Esophagus squamous epithelium (tissue), 5 donors: ENCODE results near the gene BIRC6. TPM values are rescaled to one million over a fixed set of nuclear protein-coding genes. Genes with fewer than 3 reads are reported as not detected.

Source experiments
- DNase-seq: peaks from one replicate; lab custom pipeline; 2025; lab: John Stamatoyannopoulos, UW
- H3K27ac ChIP-seq, 4 donors: fragments of 200-600 bp; sonication (generic); one replicate each; pipeline ENCODE4 v1.5.1; 2016 to 2019; ENCODE audit warnings: mild to moderate bottlenecking in 1 of 4
- H3K27me3 ChIP-seq, 4 donors: fragments of 200-600 bp; sonication (generic); 1 replicate in 3 of 4; 2 replicates in 1 of 4; pipeline versions ENCODE4 v1.5.1 to v1.6.0; 2017 to 2021; ENCODE audit warnings: antibody characterized with exemption in 1 of 4
- H3K36me3 ChIP-seq, 3 donors: fragments of 200-600 bp; sonication (generic); one replicate each; pipeline ENCODE4 v1.5.1; 2016 to 2019
- H3K4me1 ChIP-seq, 3 donors: fragments of 200-600 bp; sonication (generic); one replicate each; pipeline ENCODE4 v1.5.1; 2017 to 2019
- H3K4me3 ChIP-seq, 4 donors: fragments of 200-600 bp; sonication (generic); 1 replicate in 3 of 4; 2 replicates in 1 of 4; pipeline ENCODE4 v1.5.1; 2016 to 2019; ENCODE audit warnings: mild to moderate bottlenecking in 2 of 4, moderate library complexity in 1 of 4
- H3K9me3 ChIP-seq, 3 donors: fragments of 200-600 bp; sonication (generic); one replicate each; pipeline ENCODE4 v1.5.1; 2016 to 2019
- CTCF ChIP-seq, 6 experiments: fragments of 450-650 bp in 4 of 6; fragments of 200-600 bp in 2 of 6; sonication (generic) in 2 of 6; IDR thresholded peaks; one replicate each; pipeline ENCODE4 v1.5.1; 2016 to 2019; ENCODE audit warnings: antibody characterized with exemption in 6 of 6, mild to moderate bottlenecking in 4 of 6, moderate library complexity in 4 of 6
- POLR2A ChIP-seq, 4 donors: fragments of 450-650 bp; IDR thresholded peaks; one replicate each; pipeline ENCODE4 v1.6.1; 2017; ENCODE audit warnings: antibody characterized with exemption in 4 of 4, mild to moderate bottlenecking in 4 of 4, moderate library complexity in 3 of 4
- WGBS, 2 donors: methylation state at CpG; one replicate each; pipeline ENCODE4 v1.1.5; 2018; 5-methylcytosine and 5-hydroxymethylcytosine counted together
- intact Hi-C: fragments of 100-400 bp; cut with DNase I; formaldehyde crosslinking; loops from one replicate; pipeline ENCODE4 v1.15.0; 2022
- total RNA-seq, 4 donors: library from RNA; depleted of rRNA; stranded (reverse); fragments of >200 nt; gene quantifications; one replicate each; pipeline ENCODE4 v1.1.0, GENCODE V29; 2016
- donor health status: DM: yes; HTN: yes; CAD: no.

Gene BIRC6
- total RNA-seq, 4 donors from 2014 or later: 56.7 to 120 (median 76.6) TPM

- 81 to 100% methylated on average over 1 of the region's 1 CpG for WGBS, 2 donors
- TF ChIP-seq POLR2A (IDR thresholded peaks at IDR 0.05) (no peak), CTCF (IDR thresholded peaks at IDR 0.05) (no peak)
- intact Hi-C loops: no loop called here
- Histone ChIP-seq H3K27ac (no peak overlapping the region), H3K4me1 (peaks cover 0 to 26% (median 0%) of the 10 kb centered on the region in 3 donors), H3K4me3 (no peak overlapping the region), H3K27me3 (no peaks in the 10 kb centered on the region), H3K9me3 (no peaks in the 10 kb centered on the region), H3K36me3 (peaks cover 0 to 28% (median 2%) of the 10 kb centered on the region in 3 donors)
- no peak for DNase-seq
These were observed 21.1 kb downstream of the BIRC6 start for GRCh38 chr2:32377928-32378327.

GRCh38 chr2:32379352-32379751, 22.5 kb downstream of the BIRC6 start:
- Histone ChIP-seq H3K27me3 (no peaks in the 10 kb centered on the region), H3K36me3 (peaks cover 0 to 42% (median 5%) of the 10 kb centered on the region in 3 donors), H3K4me1 (peaks cover 0 to 26% (median 0%) of the 10 kb centered on the region in 3 donors), H3K4me3 (no peak overlapping the region), H3K27ac (no peak overlapping the region), H3K9me3 (no peaks in the 10 kb centered on the region)
- intact Hi-C loops: no loop called here
- TF ChIP-seq POLR2A (IDR thresholded peaks at IDR 0.05) (no peak), CTCF (IDR thresholded peaks at IDR 0.05) (no peak)
- DNase-seq: no peak

GRCh38 chr2:32383858-32384257, 27.0 kb downstream of the BIRC6 start:
- H3K27me3 ChIP-seq: no peaks in the 10 kb centered on the region
- TF ChIP-seq POLR2A (IDR thresholded peaks at IDR 0.05): no peak
- TF ChIP-seq CTCF (IDR thresholded peaks at IDR 0.05): no peak
- H3K27ac ChIP-seq: no peak overlapping the region
- DNase-seq: no peak
- peaks cover 0 to 80% (median 5%) of the 10 kb centered on the region in 3 donors for H3K36me3 ChIP-seq
- 93 to 100% methylated on average over 1 of the region's 1 CpG for WGBS, 2 donors
- no peaks in the 10 kb centered on the region for H3K9me3 ChIP-seq
- peaks cover 0 to 2% (median 0%) of the 10 kb centered on the region in 3 donors for H3K4me1 ChIP-seq
- no peak overlapping the region for H3K4me3 ChIP-seq
- intact Hi-C loops: no loop called here

- Histone ChIP-seq H3K27me3 (no peaks in the 10 kb centered on the region), H3K27ac (no peak overlapping the region), H3K36me3 (peaks cover 0 to 83% (median 5%) of the 10 kb centered on the region in 3 donors), H3K4me1 (no peaks in the 10 kb centered on the region), H3K9me3 (no peaks in the 10 kb centered on the region), H3K4me3 (no peak overlapping the region)
- TF ChIP-seq CTCF (IDR thresholded peaks at IDR 0.05): no peak
- no peak for TF ChIP-seq POLR2A (IDR thresholded peaks at IDR 0.05)
- intact Hi-C loops: no loop called here
- DNase-seq: no peak
- WGBS, 2 donors: 86% methylated on average over 4 of the region's 4 CpGs
These were observed 27.7 kb downstream of the BIRC6 start for GRCh38 chr2:32384529-32384928.

GRCh38 chr2:32386739-32387138, 29.9 kb downstream of the BIRC6 start:
- Histone ChIP-seq H3K27me3 (no peaks in the 10 kb centered on the region), H3K9me3 (no peaks in the 10 kb centered on the region), H3K4me1 (no peaks in the 10 kb centered on the region), H3K27ac (no peak overlapping the region), H3K36me3 (peaks cover 0 to 89% (median 9%) of the 10 kb centered on the region in 3 donors), H3K4me3 (no peak overlapping the region)
- TF ChIP-seq CTCF (IDR thresholded peaks at IDR 0.05): no peak
- intact Hi-C loops: no loop called here
- DNase-seq: no peak
- 88 to 94% methylated on average over 2 of the region's 2 CpGs for WGBS, 2 donors
